Stimulated activated CD8-positive, alpha-beta memory T cell treated with anti-CD3 and anti-CD28 coated beads, Interleukin-4, amount 100 ng/mL, for 4 hours (primary cell): ENCODE measurements around the gene KIF16B.

Source experiments
- DNase-seq, 2 donors: peaks; one replicate each; pipeline ENCODE4 v3.0.0-alpha.2; 2020; ENCODE audit warnings: low read depth in 2 of 2, low spot score in 1 of 2

KIF16B gene, protein sequence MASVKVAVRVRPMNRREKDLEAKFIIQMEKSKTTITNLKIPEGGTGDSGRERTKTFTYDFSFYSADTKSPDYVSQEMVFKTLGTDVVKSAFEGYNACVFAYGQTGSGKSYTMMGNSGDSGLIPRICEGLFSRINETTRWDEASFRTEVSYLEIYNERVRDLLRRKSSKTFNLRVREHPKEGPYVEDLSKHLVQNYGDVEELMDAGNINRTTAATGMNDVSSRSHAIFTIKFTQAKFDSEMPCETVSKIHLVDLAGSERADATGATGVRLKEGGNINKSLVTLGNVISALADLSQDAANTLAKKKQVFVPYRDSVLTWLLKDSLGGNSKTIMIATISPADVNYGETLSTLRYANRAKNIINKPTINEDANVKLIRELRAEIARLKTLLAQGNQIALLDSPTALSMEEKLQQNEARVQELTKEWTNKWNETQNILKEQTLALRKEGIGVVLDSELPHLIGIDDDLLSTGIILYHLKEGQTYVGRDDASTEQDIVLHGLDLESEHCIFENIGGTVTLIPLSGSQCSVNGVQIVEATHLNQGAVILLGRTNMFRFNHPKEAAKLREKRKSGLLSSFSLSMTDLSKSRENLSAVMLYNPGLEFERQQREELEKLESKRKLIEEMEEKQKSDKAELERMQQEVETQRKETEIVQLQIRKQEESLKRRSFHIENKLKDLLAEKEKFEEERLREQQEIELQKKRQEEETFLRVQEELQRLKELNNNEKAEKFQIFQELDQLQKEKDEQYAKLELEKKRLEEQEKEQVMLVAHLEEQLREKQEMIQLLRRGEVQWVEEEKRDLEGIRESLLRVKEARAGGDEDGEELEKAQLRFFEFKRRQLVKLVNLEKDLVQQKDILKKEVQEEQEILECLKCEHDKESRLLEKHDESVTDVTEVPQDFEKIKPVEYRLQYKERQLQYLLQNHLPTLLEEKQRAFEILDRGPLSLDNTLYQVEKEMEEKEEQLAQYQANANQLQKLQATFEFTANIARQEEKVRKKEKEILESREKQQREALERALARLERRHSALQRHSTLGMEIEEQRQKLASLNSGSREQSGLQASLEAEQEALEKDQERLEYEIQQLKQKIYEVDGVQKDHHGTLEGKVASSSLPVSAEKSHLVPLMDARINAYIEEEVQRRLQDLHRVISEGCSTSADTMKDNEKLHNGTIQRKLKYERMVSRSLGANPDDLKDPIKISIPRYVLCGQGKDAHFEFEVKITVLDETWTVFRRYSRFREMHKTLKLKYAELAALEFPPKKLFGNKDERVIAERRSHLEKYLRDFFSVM (N-terminal part only)

GRCh38 chr20:16573001-16573965, at the start of gene KIF16B:
Gene KIF16B (minus strand): TSS chr20:16573448. CDS start chr20:16573275, 173 bp downstream.
- peak; percentile 68 to 69 for DNase-seq

DNA sequence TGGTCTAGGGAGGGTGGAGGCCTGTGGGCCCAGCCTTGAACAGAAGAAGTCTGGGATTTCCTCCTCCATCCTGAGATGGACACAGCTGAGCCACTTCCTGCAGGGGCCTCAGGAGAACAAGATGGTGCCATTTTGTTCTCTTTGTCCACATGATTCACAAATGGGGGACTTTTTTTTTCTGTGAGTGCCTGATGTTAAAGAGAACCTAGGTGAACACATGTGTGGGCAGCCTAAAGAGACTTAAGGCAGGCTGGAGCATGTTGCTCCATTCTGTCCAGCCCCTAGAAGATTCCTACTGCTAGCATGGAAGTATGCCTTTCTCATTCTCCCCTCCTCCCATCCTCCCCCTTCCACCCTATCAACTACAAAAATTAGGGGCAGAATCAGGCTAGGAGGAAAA, 49.3 kb upstream of the KIF16B start:
- DNase-seq, result no peak

- no peak for DNase-seq
These were observed 48.3 kb upstream of the KIF16B start for GRCh38 chr20:16621435-16622141.

DNA sequence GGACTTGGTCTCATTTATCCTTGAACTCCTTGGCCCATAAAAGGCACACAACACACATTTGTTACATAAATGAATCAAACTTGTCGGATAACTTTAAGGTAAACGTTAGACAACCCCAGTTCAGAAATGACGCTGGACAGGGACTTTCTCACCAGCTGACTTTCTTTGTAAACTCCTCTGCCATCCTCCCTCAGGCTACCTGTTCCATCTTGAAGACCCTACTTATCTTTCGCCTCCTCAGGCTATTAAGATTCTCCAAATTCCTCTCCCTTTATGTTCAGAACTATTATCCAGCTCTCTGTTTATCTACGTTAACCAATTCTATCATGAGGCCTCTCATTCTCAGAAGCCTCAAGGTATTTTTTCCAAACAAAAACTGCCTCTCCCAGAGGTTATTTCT, 47.7 kb upstream of the KIF16B start:
- no peak for DNase-seq

GRCh38 chr20:16619953-16620352, 46.7 kb upstream of the KIF16B start:
- DNase-seq, result no peak

DNA sequence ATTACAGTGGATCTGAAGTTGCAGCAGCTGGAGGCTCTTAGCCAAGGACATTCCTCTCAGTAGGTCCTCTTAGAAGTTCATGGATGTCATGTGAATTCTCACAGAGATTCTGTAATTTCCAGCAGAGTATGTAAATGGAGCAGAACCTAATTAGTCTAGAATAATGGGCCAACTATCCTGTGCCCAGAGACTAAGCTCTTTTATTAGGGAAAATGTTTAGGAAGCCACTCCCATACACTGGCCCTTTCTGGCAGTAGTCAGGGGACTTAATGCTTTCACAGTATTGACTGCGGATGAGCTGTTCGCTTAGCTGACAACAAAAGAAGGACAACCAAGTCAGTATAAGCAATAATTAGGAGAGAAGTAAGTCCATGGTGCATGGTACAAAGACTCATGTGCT, 43.8 kb upstream of the KIF16B start:
- DNase-seq, result no peak

DNA sequence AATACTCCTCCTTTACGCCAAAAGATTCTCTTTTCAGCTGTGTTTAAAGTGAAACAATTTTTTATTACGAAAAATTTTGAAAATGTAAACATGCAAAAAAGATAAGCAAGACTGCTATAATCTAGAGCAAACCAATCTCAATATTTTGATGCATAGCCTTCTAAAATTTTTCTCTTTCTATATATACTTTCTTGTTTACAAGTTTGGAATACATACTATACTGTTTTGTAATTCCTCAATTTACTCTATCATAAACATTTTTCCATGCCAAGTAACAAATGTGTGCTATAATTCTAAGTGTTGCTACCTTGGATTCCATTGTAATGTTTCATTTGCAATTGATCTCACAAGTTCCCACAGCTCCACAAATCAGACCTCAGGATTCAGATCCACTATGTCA, 43.1 kb upstream of the KIF16B start:
- DNase-seq, result no peak

- no peak for DNase-seq
These were observed 42.0 kb upstream of the KIF16B start for GRCh38 chr20:16615199-16615598.

DNA sequence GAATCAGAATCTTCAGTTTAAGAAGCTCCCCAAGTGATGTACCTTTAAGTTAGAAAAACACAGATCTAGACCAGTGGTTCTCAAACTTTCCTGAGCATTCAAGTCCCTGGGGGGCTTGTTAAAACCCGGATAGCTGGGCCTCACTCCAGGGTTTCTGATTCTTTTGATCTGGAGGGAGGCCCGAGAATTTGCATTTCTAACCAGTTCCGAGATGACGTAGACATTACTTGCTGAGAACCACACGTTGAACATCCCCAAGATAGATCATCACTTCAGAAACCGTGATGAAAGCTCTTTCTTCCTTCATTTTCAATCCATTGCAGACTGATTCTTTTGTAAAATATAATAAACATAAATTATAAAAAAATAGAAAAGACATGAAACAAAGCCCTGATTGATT, 40.7 kb upstream of the KIF16B start:
- DNase-seq, result no peak

GRCh38 chr20:16612706-16613105, 39.5 kb upstream of the KIF16B start:
- no peak for DNase-seq

DNA sequence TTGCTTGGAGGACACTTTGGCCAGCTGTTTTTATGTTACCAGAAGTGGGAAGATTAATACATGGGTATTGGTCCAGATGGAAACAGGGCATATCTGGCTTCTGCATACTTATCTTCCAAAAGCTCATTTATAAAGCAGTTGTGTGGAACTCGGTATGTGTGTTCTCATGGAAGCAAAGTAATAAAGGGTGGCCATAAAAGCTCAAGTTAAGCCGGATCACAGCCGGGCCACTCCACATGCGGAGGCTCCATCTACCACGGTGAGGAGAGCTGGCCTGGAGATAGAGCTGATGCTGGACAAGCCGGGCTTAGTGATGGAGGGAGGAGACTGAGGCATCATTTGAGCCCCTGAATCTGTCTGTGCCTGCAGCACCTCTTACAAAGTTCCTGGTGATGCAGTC, 38.6 kb upstream of the KIF16B start:
- no peak for DNase-seq

GRCh38 chr20:16609066-16609465, 35.8 kb upstream of the KIF16B start:
- DNase-seq, result no peak

DNA sequence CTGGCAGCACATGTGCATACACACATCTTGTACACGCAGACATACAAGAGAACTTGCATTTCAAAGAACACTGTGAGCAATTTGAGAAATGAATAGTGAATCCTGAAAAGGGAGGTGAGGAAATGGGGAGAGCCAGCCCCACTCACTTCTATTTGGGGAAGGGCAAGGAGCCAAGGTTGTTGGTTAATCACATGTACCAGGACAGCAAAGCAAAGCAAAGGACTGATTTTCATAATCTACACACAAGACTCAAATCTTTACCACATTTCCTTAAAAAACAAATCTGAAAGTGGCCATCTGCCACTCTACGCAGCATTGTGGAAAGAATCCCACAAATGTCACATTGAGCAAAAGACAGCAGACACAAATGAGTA, 35.0 kb upstream of the KIF16B start:
- no peak for DNase-seq

DNA sequence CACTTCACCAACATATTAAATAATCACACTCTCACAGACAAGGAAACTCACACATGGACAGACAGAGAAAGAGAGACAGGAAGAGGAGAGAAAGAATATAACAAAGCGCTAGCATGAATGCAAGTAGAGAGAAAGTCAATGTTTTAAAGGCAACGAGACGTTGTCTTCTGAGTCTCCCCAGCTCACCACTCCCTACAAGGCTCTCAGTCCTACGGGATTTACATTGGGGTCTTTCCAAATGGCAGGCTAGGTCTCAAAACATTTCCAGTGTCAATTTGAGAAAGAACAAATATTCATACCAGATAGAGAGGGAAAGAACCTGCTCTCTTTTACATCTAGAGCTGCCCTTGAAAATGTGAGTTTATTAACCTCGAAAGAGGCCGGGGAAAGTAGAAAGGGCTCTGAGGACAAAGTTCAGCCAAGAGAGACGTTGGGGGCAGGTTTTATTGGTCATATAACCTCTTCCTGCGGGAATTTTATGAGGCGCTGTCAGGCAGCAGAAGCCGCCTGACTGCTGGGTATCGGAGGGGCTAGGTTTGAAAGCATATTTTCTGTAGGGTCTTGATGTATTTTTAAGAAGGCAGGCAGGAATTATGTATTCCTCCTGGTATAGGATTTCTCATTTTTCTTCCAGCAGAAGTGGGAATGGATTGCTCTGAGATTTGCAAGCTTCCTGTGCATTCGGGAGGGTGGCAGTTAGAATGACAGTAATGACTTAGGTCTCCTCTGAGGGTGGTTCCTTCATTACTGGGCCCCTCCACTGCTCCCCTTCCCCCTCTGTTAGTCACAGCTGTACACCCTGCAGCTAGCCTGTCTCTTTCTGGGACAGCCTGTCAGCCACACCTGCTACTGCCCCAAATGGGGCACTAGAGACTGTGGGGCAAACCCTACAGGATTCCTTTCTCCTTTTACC, 34.4 kb upstream of the KIF16B start:
- no peak for DNase-seq

DNA sequence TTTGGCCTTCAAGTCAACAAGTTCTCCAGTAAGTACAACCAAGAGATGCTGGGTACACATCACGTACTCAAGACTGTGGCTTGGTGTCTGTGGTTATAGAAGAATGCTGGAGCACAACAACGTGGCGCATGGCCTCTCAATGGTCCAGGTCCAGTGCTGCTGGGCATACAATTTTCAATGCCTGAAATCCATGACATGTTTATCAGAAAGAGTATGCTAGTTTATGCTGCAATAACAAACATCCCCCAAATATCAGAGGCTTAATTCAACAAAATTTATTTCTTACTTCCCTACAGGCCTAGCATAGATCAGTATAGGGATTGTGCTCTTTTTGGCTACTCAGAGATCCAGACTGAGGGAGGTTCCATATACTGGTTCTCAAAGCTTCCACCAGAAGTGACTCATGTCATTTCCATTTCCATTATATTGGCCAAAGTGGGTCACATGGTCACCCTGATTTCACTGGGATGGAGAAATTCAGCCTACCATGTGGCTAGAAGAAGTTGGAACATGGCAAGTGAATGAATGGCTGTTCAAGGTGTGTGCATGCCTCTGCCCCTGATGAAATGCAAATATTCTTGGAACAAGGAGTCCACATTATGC, 33.3 kb upstream of the KIF16B start:
- no peak for DNase-seq

DNA sequence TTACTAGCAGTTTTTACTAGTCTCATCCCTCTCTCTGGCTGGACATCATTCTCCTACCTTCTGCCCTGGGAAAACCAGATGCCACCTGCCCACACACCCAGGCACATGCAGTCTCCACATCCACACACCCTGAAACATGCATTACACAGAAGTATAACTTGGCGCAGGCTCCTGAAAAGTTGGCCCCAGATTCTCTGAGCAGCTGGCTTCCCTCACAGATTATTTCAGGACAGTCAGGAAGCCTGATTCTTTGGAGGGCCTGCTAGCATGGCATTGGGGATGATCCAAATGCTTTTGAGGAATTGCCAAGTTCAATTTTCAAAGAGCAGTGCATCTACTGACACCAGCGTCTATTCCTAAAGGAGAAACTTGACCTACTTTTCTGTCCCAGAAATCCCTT, 27.8 kb upstream of the KIF16B start:
- DNase-seq, result no peak

- DNase-seq, result no peak
These were observed 26.0 kb upstream of the KIF16B start for GRCh38 chr20:16599257-16599656.

DNA sequence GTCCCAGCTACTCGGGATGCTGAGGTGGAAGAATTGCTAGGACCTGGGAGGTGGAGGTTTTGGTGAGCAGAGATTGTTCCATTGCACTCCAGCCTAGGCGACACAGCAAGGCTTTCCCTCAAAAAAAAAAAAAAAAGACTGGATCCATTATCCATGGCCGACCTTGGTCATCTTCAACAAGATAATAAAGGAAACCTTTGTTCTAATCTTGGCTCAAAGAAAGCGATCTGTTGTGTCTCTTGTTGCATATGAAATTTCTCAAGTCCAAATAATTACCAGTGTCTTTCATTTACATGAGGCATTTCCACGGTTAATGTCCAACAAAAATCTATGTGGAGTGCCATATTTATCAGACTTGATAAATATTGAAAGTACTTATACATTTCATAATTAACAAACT, 23.7 kb upstream of the KIF16B start:
- no peak for DNase-seq
